COR-L47 (cell line): ENCODE data around the gene IFI30.
A peak's percentile ranks its signal among the peaks of the same experiment; 100 is the strongest.

Source experiments
- DNase-seq: peaks from one replicate; lab custom pipeline; 2025; lab: John Stamatoyannopoulos, UW

IFI30 gene

DNA sequence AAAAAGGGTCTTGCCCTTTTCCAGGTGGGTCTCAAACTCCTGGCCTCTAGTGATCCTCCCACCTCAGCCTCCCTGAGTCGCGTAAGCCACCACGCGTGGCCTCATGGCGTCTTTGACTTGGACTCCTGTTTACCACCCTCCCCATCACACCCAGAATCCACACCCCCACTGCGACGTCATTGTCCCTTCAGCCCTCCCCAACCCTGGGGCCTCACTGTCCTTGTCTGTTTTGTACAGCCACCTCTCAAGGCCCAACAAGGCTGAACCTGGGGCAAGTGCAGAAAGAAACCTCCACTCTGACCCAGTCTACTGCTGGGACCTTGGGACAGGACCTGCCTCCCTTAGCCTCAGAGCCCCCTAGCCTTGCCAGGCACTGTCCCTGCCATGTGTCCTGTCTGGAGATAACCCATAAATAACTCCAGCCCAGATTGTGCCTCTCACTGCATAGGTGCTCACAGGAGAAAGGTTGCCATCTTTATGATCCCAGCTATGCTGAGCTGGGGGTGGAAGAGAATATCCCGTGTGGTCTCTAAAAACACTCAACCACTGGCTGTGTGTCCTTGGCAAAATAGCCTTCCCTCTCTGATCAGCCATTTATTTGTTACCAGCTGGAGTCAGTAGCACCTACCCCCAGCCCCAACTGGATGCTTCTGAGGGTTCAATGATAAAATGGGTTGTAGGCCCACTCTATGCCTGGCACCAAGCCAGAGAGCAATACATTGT, 1.8 kb upstream of the IFI30 start:
- DNase-seq: no peak

DNA sequence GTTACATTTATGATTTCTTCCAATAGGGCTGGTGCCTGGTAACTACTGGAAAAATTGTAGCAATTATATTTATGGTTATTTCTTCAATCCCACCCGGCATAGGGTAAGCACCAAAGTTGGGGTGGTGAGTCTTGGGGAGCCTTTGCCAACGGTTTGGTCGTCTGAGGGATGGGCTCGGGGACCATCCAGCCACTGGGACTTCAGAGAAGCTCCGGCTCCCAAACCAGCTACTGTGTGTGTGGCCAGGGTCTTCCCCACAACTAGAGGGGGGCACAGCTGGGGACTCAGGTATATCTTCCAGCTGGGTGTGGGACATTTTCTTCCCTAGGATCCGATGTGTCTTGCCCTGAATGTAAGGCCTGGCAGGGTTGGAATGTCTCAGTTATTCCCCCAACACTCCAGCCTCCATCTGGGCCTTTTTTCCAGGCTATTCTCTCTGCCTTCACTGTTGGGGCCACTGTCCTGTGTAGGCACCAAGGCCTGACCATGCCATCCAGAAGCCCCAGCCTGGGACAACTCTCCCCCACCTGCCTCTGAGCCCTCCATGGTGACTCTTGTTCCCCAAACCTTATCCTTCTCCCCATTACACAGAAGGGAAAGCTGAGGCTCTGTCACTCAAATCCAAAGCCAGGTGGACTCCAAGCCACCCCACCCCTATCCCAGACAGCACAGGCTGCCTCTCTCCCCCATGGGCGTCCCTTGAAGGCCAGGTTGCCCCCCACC, 1.1 kb upstream of the IFI30 start:
- no peak for DNase-seq

DNA sequence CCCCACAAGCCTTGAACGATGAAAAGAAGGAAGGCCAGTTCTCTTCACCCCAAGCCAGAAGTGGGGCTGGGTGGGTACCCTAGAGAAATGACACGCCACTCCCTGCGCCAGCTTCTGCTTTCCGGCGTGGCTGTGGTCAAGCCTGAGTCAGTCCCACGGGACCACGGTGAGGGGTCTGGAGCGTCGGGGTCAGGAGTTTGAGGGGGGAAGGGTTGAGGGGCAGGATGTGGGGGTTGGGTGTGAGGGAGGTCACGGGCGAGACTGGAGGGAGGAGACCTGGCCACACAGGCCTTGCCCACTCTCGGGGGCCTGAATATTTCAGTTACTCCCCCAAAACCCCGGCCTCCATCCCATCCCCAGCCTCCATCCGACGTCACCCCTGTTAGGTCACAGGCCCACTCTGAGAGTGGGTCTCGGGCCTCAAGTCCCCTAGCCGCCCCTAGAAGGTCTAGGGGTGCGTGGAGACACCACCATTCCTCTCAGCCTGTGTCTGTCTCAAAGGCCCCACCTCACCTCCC, 500 bp upstream of the IFI30 start:
- DNase-seq: no peak

DNA sequence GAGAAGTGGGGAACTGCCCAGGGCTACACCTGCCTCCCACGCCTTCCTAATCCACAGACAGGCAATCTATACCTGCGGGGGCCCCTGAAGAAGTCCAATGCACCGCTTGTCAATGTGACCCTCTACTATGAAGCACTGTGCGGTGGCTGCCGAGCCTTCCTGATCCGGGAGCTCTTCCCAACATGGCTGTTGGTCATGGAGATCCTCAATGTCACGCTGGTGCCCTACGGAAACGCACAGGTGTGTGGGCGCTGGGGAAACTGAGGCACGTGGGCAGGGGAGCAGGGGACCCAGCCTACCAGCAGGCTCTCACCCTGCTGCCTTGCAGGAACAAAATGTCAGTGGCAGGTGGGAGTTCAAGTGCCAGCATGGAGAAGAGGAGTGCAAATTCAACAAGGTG, 1.4 kb downstream of the IFI30 start:
- no peak for DNase-seq

DNA sequence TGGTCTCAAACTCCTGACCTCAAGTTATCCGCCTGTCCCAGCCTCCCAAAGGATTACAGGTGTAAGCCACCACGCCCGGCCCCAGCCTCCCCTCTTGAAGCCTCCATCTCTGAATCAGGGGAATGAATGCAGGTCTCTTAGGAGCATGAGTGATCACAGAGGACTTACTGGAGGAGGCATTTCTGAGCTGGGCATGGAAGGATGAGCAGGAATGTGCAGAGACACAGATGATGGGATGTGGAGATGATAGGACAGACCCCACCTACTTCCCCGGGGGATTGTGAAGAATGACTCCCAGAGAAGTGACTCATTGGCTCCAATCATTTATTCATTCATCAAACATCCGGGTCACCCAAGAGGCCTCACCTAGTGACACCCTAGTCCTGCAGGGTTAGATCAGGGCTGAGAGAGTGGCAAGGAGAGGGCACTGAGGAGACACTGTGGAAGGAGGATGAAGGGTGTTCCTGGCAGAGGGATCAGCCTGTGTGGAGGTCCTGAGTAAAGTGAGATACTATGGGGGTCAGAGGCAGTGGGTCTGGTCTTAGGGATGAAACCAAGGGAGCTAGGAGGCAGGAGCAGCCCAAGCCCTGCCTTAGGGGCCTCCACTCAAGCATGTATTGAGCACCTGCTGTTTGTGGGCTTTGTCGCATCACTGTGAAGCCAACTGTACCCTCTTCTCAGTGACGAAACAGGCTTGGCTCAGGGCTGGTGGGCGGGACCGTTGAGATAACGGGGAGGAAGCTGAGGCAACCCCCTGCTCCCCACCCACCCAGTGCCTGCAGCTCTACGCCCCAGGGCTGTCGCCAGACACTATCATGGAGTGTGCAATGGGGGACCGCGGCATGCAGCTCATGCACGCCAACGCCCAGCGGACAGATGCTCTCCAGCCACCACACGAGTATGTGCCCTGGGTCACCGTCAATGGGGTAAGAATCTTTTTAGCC, 3.0 kb downstream of the IFI30 start:
- no peak for DNase-seq

DNA sequence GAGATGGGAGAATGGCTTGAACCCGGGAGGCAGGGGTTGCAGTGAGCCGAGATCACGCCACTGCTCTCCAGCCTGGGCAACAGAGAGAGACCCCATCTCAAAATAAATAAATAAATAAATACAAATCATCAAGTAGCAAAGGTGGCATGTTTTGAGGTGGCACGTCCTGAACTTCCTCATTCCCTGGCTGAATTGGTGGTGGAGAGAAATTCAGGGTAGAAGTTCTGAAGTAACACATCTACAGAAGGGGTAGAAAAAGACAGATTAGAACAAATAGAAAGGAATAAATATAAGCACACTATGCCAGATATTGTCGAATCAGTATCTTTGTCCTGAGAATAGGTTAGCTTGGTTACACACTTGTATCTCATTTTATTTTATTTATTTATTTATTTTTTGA, 6.3 kb downstream of the IFI30 start:
- no peak for DNase-seq

DNA sequence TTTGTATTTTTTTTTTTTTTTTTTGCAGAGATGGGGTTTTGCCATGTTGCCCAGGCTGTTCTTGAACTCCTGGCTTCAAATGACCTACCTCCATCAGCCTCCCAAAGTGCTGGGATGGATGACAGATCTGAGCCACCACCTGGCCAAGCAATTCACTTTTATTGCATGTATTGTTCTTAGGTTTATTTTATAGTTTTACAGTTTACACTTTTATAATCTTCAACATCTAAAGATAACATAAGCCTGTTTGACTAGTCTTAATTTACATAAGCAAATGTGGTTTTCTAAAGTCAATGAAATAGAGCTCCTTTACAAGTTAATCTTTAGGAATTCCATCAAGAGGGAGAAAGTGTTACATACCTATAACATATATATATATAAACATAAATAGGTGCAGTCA, 9.9 kb downstream of the IFI30 start:
- DNase-seq: no peak

DNA sequence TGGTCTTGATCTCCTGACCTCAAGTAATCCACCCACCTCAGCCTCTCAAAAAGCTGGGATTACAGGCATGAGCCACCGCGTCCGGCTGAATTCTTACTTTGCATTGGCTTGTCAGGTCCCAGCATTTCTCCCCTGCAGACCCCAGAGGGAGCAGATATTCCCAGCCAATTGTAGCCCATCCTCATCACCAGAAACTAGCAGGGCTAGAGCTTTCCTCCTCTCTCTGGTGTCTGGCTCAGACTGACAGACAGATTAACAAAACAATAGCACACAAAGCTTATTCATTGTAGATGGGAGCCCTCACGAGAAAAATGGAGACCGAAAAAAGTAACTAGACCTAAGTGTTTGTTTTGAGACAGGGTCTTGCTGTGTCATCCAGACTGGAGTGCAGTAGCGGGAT, 11.9 kb downstream of the IFI30 start:
- DNase-seq: no peak

DNA sequence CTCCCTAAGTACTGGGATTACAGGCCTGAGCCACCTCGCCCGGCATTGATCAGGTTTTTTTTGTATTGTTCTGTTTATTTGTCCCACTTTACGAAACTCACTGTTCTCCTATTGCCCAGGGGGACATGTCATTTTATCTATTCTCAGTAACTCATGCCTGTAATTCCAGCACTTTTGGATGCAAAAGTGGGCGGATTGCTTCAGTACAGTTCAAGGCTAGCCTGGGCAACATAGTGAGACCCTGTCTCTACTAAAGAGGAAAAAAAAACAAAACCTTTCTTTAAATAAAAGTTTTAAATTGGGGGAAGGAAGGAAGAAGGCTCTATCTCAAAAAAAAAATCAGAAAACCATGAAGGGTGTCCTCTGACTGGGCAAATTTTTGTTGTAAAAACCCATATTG, 16.7 kb downstream of the IFI30 start:
- no peak for DNase-seq

DNA sequence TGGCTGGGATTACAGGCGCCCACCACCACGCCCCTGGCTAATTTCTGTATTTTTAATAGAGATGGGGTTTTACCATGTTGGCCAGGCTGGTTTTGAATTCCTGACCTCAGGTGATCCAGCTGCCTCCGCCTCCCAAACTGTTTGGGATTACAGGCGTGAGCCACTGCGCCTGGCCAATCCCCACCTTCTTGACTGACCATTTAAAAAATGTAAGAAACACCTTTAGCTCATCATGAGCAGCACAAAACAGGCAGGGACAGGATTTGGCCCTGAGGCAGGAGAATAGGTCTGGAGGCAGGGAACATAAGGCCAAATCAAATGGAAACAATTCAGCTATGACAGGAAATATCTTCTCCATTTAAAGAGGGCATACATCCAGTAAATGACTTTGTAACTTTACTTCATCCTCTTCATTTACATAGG, 18.0 kb downstream of the IFI30 start:
- DNase-seq: no peak

DNA sequence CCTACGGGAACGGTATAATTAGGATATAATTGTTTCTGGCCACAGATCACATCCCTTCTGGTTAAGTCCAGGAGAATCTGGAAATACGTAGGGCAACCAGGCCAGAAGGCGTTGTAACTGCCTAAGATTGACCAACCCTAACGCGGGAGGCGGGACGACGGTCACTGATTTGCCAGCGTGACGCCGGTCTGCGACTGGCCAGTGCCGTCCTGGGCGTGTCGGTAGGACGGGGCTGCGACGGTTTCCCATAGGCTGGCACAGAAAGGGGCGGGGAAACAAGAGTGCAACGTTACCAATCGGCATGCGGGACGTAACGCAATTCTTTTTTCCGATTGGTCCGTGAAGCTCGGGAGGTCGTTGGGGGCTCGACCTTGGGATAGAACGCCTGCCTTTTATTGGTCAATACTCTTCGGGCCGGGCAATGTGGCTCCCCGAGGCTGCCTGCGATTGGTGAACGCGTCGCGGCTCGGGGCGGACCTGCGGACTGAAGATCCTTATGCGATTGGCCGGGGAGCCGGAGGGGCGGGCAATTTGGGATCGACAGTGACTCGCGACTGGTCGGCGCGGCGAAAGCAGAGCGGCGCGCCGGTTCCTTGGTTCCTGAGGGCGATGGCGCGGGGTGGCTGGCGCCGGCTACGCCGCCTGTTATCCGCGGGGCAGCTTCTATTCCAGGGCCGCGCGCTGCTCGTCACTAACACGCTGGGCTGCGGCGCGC, 19.2 kb downstream of the IFI30 start, which contains the start of gene MPV17L2:
Gene MPV17L2, plus strand, starts transcription at position 546 of the 715 bp plus-strand sequence. Its CDS starts 64 bp downstream, at position 610.
- DNase-seq: peak; percentile 100

DNA sequence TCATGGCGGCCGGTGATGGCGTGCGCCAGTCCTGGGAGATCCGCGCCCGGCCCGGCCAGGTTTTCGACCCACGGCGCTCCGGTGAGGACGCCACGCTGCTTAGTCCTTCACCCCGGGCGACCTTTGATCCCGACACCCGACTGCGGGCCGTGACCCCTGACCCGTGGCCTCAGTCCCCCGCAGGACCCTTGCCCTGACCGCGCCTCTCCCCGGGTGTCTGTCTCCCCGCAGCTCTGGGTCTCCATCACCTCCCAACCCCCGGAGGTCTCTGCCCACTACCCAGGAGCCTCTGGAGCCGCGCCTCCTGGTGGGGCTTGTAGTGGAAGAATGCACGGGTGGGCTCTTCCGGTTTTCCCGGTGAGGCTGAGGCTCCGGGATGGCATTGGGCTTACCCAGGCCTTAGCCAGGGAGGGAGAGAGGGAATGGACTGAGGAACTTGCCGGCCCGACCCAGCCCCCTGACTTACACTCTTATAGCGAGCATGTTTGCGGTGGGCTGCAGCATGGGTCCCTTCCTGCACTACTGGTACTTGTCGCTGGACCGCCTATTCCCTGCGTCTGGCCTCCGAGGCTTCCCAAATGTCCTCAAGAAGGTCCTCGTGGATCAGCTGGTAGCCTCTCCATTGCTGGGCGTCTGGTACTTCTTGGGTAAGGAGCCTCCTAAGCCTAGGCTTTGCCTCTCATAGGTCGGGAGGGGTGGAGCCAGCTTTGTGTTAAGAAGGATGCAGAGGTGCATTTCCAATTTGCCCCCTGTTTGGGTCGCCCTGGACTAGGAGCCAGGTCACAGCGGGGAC, 20.0 kb downstream of the IFI30 start:
- no peak for DNase-seq

DNA sequence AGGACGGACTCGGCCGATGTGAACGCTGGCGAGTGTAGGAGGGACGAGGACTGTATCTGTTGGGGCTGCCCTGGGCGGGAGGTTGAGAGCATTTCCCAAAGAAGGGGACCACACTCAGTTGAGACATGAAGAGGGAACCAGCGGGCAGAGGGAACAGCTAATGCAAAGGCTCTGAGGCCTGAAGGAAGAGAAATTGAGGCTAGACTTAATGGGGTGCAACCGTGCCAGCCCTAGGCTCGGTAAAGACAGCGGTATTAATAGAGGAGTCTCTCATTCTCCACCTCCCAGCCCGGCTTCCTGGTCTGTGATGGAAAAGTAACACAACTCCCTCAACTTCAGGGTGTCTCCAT, 20.5 kb downstream of the IFI30 start:
- DNase-seq: no peak

DNA sequence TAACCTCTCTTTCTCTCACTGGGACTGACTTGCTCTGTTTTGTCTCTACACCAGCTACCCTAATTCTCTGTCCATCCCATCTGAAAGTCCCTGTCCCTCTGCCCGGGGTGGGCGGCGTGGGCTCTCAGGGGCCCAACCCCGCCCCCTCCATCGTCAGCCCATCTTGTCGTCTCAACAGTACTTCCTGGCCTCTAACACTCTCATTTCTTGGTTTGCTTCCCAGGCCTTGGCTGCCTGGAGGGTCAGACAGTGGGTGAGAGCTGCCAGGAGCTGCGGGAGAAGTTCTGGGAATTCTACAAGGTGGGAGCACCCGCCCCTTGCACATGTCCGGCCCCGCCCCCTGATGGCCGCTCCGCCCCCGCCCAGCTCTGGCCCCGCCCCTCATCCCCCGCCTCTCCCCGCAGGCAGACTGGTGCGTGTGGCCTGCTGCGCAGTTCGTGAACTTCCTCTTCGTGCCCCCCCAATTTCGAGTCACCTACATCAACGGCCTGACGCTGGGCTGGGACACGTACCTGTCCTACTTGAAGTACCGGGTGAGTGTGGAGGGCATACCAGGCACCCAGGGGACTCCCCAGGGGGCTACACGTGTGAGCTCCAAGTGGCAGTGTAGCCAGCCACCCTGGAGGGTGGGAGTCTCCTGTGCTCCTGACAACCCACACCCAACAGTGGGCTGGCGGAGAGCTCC, 21.1 kb downstream of the IFI30 start:
- no peak for DNase-seq

DNA sequence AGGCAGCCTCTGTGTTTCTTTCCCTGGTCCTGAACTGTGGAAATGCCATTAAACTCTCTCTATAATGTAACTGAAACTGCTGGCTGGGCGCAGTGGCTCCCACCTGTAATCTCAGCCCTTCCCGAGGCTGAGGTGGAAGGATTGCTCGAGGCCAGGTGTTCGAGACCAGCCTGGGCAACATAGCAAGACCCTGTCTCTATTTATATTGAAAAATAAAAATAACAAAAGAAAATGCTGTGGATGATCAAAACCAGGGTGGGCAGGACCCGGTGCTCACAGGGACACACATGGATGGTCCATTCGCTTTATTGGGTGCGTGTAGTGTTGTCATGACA, 22.9 kb downstream of the IFI30 start:
- no peak for DNase-seq

DNA sequence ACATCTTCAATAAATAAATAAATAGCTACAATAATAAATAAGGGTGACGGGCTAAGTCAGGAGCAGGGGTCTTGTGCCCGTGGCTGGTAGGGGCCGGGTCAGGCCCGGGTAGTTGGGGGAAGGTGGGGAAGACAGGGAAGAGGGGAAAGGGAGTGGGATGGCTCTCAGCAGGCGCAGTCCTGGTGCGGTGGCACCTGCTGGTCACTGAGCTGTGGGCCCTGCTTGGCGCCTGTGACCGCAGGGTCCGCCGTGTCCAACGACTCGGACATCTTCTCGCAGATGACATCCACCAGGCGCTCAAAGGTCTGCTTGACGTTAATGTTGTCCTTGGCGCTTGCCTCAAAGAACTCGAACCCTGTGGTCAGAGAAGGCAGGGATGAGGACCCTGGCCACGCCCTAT, 23.7 kb downstream of the IFI30 start:
- no peak for DNase-seq

DNA sequence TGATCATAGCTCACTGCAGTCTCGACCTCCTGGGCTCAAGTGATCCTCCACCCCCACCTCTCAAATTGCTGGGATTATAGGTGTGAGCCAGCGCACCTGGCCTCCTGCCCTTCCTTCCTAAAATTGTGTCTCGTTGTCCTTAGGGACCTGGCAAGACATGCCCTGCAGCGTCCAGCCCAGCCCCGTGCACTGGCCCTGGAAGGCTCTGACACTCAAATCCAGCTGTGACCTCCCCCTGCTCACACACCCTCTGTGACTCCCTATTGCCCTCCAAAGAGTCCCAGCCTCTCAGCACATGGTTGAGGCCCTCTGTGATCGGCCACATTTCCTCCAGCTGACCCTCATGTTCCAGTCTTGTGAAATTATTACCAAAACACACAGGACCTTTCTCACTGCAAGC, 24.3 kb downstream of the IFI30 start:
- no peak for DNase-seq

DNA sequence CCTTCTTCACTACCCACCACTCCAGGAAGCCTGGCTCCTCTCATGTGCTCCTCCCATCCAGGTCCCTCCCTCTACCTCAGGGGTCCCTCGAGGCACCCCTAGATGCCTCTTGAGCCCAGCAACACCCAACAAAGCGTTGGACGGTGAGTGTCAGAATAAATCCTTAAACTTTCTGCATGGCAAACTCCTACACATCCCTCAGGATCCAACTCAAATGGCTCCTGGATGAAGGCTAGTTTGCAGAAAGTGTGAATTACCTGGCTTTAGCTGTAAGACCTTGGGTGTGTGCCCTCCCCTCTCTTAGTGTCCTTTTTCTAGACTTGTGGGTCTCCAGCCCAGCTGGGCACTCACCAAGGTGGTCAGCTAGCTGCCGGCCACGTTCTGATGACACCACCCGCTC, 24.8 kb downstream of the IFI30 start:
- DNase-seq: no peak

DNA sequence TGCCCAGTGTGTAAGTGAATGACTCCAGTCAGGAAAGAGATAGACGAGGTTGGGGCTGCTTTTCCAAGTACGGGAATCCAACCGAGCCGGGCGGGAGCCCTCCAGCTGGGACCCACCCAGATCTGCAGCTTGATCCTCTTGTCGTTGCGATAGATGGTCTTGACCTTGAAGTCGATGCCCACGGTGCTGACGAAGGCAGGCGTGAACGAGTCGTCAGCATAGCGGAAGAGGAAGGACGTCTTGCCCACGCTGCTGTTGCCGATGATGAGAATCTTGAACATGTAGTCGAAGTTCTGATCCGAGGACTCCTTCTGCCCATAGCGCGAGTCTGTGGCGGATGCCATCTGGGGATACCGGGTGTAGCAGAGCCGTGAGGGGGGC, 28.8 kb downstream of the IFI30 start:
- DNase-seq: no peak

DNA sequence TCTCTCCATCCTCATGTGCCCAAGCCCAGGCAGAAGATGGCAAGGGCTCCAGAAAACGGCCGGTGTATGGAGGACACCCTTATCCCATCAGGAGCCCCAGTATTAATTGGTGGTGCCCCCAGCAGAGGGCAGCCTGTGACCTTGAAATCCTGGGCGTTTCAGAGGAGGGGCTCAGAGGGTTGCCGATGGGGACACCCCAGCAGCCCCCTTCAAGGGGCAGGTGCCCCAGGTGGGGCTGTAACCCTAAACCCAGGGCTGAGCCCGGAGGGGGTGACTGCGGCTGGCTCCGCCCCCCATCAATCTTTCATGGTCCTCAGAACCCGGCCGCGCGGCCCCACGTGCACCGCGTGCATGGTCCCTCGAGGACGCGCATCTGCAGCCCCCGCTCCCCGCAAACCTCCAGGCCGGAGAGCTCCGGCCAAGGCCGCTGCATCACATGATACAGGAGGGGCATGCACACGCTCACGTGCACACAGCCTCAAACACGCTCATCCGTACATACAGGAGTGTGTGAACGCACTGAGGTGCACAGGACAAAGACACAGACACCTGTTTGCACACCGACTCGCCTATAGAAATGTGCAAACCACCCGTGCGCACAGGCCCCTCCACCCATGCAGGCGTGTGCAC, 29.3 kb downstream of the IFI30 start:
- peak; percentile 52 for DNase-seq
